ENCODE measurements around the gene PTPRN2.

DNA sequence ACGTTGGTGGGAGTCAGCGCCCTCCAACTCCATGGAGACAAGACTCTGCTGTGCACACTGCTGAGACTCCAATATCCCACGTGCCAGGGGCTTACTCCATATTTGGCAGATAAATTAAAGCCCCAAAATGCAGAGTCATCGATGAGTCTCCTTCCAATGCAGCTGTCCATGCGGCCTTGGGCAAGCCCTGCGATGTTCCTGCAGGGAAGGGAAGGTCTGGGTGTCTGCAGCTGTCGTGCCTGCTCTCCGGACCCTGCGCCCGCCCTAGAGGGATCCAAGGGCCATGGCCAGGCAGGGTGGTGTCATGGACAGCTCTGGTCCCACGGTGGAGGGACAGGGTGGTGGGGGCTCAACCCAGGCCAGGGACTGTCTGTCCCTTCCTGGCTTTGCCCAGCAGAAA is 185.2 kb downstream of the PTPRN2 start:
- TF ChIP-seq, protein P1, sequence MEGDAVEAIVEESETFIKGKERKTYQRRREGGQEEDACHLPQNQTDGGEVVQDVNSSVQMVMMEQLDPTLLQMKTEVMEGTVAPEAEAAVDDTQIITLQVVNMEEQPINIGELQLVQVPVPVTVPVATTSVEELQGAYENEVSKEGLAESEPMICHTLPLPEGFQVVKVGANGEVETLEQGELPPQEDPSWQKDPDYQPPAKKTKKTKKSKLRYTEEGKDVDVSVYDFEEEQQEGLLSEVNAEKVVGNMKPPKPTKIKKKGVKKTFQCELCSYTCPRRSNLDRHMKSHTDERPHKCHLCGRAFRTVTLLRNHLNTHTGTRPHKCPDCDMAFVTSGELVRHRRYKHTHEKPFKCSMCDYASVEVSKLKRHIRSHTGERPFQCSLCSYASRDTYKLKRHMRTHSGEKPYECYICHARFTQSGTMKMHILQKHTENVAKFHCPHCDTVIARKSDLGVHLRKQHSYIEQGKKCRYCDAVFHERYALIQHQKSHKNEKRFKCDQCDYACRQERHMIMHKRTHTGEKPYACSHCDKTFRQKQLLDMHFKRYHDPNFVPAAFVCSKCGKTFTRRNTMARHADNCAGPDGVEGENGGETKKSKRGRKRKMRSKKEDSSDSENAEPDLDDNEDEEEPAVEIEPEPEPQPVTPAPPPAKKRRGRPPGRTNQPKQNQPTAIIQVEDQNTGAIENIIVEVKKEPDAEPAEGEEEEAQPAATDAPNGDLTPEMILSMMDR (IDR thresholded peaks at IDR 0.05; ENCODE audit: low read depth, low read length) = no peak
- TF ChIP-seq MYC (IDR thresholded peaks at IDR 0.05; ENCODE audit: low read depth, low read length) = no peak
- TF ChIP-seq POLR2A (IDR thresholded peaks at IDR 0.05; ENCODE audit: extremely low read depth, insufficient read length) = no peak
